ENCODE data around the gene UTP25.
A peak's percentile ranks its signal among the peaks of the same experiment; 100 is the strongest.
"Not testable (repeated sequence)": the region's sequence is repeated elsewhere in the genome, so short reads cannot be mapped to it uniquely, and the experiment has no call there.

UTP25 gene, protein sequence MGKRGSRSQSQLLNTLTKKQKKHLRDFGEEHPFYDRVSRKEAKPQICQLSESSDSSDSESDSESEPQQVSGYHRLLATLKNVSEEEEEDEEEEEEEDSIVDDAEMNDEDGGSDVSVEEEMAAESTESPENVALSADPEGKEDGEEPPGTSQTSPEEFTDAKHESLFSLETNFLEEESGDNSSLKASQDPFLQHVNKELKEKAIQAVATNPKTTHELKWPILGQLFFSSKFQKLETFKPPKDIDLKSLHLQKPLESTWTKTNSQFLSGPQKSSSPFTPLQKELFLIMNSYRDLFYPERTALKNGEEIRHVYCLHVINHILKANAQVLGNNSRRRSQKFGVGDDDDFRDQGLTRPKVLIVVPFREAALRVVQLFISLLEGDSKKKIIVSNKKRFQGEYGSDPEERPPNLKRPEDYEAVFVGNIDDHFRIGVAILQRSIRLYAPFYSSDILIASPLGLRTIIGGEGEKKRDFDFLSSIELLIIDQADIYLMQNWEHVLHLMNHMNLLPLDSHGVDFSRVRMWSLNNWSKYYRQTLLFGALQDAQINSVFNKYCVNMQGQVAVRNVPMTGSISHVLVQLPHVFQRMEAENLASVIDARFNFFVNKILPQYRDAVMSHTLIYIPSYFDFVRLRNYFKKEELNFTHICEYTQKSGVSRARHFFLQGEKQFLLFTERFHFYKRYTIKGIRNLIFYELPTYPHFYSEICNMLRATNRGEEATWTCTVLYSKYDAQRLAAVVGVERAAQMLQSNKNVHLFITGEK

DNA sequence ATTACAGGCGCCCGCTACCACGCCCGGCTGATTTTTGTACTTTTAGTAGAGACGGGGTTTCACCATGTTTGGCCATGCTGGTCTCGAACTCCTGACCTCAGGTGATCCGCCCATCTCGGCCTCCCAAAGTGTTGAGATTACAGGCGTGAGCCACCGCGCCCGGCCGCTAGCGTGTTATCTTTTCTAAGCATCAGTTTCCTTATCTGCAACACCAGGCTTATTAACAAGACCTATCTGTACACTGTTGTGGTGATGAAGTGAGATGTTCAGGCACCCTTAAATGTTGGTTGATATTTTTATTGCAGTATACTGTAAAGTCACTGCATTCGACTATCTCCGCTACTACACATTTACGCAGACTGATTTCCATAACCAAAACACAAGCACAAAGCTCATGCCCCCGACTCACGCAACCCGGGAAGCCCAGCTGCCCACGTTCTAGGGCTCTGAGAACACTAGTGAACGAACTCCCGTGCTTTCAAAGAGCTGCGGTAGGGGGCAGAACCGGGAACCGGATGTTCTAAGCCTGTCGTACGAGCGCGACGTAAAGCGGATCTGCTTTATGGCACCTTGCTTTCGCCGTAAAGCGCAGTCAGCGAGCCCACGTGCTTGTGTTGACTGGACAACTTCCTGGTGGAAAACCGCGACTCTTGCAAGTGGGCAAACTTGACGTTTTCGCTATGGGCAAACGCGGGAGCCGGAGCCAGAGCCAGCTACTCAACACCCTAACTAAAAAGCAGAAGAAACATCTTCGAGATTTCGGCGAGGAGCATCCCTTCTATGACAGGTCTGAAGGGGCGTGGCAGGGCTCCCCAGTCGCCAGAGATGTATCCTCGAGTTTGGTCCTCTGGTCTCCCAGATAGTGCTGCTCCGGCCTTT is at the start of gene UTP25:
Gene UTP25 (plus strand): TSS at position 589 of the 879 bp plus-strand sequence. CDS start 92 bp downstream, at position 681.
- DNase-seq (ENCODE audit: low spot score) (peak; percentile 92), FAIRE-seq (peak; percentile 75)

DNA sequence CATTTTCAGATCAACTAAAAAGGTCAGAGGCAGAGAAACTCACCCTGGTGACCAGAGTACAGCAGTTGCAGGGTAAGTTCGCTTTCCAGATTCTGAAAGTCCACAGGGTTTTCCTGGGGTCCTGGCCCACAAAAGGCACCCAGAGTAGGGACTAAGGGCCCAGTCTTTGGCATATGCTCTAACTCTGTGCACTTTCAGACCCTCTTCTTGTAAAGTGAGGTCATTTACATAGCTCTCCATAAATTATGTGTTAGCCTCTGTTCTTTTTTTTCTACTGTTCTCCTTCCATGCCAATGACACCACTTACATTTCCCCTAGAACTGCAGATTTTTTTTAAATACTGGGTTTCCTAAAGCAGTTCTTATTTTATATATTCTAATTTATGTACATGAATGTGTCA is 49.7 kb upstream of the UTP25 start:
- DNase-seq (ENCODE audit: low spot score) (no peak), FAIRE-seq (no peak)

DNA sequence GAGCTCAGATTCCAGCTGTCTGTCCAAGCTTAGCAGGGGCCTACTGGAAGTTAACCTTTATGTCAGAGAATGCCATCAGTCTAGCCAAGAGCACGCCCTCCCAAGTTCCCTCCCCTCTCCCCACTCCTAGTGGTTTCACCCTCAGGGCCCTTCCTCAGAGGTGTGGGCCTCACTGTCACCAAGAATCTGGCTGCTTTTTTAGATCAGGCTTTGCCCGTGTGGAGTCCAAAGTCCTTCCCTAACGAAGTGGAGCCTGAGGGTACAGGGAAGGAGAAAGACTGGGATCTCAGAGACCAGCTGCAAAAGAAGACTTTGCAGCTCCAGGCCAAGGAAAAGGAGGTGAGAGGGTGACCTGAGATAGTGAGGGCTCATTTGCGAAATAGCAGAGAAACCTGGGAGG is 47.5 kb upstream of the UTP25 start:
- DNase-seq (ENCODE audit: low spot score) (no peak), FAIRE-seq (no peak)

DNA sequence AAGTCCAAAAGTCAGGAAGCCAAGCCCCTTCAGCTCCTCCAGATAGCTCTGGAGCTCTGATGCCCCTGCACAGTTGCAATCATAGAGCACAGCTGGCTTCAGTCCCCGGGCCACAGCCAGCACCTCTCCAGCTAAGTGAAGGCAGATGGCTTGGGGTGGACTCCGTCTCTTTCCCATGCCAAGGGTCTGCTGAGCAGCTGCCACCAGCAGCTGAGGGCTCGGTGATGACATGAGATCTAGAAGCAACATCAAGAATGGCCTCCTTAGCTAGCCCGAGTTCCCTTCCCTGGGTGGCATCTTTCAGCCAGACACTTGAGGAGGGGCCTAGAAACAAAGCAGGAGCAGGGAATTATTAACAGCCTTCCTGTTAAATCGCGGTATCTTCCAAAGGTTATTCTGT is 44.4 kb upstream of the UTP25 start:
- DNase-seq (ENCODE audit: low spot score) (no peak), FAIRE-seq (no peak)

DNA sequence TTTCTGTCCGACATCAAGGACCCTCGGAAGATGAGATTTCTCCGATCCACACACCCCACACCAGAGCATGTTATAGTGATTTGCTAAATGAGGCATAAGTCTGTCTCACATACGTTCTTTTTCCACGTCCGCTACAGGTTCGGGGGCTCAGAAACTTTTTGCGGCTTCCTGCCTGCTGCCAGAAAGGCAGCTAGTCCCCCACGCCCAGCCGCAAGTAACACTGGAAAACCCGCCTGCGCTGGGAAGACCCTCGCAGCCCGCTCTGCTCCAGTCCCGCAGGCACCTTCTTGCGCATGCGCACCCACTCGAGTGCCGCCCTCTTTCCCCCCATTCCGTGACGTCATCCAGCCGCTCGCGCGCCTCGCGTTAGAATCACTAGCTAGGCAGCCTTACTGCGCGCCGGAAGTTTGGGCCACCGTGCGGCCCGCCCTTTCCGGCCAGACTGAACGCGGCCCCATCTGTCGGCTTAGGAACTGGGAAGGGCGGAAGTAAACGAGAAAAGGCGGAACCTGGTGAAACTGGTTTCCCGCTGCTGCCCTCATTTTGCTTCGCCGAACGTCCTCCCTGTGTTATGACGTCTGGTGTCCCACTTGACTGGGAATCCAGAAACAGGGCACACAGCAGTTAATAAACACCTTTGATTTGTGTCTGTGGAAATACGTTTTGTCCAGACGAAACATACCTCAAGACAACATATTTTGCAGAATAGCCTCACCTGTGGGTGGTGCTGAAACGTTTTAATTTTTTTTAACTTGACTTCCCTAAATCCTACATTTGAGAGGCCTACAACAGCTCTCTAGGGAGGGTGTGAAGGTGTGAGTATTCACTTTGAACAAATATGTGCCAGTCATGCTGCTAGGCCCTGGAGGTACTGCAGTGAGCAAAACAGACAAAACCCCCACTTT is 43.3 kb upstream of the UTP25 start, which contains the start of gene C1orf74:
Gene C1orf74 (minus strand): TSS at position 295 of the 905 bp plus-strand sequence. CDS start 925 bp downstream, outside the sequence.
- FAIRE-seq: peak; percentile 84
- peak; percentile 94 for DNase-seq (ENCODE audit: low spot score)

DNA sequence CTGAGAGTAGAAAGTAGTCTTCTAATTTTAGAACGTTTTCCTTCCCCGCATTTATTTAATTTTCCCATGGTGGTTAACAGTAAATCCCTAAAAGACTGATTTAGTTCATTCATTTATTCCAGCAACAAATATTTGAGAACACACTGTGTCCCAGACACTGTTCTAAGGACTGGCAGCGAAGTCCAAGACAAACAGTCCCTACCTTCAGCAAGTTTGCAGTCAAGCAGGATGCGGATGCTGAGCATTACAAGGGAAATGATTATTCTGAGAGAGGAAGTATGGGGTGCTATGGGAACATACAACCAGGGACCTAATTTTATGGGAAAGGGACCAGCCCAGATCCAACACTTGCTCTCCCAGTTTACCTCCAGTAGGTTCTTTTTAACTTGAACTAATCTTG is 42.2 kb upstream of the UTP25 start:
- no peak for DNase-seq (ENCODE audit: low spot score)
- no peak for FAIRE-seq

DNA sequence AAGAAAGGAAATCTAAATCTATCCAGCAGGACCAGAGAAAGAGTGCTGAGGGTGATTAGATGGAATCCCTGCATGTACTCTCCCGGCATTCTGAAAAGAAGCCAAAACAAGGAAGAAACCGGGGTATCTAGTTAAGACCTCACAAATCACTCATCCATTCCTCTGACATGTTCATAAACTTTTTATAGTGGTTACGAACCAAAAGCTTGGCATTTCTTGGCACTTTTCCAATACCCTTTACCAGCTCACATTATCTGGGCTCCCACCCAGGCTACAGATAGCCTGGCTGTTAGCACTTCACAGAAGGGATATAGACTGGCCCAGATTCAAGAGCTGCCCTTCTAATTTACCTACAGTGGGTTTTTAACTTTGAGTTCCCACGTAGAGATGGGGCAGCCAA is 41.6 kb upstream of the UTP25 start:
- no peak for FAIRE-seq

DNA sequence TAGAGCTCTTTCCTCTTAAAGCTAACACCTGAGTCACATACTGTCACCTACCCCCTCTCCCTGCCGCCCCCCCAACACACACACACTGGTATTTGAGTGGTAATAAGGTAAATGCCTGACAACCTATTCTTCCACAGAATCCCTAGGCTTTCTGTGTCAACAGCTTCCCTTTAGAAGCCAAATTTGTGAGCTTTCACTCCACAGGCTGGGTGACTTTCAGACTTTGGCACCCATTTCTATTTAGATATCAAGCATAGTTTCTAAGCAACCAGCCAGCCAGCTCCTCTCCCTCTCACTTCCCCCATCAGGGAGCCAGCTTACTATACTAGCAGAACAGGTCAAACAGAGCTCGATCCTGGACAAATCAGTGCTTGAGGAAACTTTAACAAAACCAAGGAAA is 40.2 kb upstream of the UTP25 start:
- no peak for DNase-seq (ENCODE audit: low spot score)
- no peak for FAIRE-seq

More for the DNA sequence above, 41.6 kb upstream of the UTP25 start:
- DNase-seq (ENCODE audit: low spot score): no peak

DNA sequence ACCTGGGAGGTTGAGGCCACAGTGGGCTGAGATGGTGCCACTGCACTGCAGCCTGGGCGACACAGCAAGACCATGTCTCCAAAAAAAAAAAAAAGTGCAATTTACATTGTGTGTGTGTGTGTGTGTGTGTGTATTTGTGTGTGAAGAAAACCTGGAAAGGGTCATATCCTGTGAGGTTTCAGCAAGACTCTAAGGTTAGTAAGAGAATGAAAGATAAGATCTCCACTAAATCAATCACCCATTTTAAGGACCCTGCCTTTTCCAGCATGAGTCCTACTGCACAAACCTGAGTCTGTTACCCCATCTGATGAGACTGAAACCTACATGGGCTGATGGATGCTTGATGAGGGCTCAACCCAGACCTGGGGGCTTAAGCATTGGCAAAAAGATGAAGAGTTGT is 38.5 kb upstream of the UTP25 start:
- no peak for FAIRE-seq

DNA sequence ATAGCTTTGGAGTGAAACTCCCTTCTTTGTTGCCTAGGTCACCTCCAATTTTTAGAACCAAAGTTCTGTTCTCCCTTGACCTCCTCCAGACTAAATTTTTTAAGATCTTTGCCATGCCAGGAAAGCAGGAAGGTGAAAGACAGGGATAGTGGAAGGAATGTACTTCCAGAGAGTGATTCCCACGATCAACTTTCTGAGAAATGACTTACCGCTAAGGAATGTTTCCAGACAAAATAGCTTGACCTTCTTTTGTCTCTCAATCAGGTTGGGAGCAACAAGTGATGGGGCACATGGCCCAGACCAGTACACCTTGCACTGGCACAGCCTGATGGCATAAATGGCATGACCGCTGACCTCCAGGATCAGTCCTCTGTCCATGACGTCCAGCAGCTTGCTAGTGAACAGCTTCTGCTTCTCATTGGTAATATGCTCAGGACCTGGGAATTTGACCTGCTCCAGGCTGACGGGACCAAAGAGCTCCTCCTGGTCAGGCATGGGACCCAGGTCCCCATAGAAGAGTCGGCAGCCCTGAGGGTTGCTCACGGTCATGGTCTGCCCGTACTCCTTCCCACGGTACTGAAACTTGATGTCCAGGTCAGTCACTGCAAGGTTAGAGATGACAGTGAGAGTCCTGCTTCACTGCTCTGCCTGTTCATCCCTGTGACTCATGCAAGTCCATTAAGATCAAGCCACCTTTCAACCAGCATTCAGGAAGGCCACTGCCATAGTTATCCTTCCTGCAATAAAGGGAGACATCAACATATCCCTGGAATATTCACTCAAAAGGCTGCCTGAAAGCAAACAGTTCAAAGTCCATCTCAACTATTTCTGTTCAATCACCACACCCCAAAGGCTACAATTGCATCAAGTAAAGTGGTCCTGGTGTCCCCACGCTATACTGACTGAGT is 37.2 kb upstream of the UTP25 start:
- no peak for FAIRE-seq
- peak; percentile 29 for DNase-seq (ENCODE audit: low spot score)

More for the DNA sequence above, 38.5 kb upstream of the UTP25 start:
- DNase-seq (ENCODE audit: low spot score): no peak

DNA sequence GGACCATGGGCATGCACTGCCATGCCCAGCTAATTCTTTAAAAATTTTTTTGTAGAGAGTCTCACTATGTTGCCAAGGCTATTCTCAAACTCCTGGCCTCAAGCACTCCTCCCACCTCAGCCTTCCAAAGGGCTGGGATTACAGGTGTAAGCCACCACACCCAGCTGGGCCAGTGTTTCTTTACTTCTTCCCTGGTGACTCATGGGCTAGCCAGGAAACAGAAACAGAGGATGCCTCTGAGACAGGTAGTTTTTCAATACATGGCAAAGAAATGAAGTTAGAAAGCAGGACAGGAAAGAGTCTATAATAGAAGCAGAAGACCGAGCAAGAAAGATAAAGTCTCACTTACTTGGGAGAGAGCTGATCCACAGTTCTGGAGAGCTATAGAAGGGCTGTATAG is 35.9 kb upstream of the UTP25 start:
- FAIRE-seq (no peak), DNase-seq (ENCODE audit: low spot score) (no peak)

DNA sequence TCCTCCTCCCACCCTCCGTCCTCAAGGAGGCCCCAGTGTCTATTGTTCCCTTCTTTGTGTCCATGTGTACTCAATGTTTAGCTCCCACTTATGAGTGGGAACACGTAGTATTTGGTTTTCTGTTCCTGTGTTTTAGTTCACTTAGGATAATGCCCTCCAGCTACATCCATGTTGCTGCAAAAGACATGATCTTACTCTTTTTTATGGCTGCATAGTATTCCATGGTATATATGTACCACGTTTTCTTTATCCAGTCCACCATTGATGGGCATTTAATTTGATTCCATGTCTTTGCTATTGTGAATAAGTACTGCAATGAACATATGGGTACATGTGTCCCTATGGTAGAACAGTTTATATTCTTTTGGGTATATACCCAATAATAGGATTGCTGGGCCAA is 34.1 kb upstream of the UTP25 start:
- DNase-seq (ENCODE audit: low spot score); FAIRE-seq: not testable (repeated sequence)

DNA sequence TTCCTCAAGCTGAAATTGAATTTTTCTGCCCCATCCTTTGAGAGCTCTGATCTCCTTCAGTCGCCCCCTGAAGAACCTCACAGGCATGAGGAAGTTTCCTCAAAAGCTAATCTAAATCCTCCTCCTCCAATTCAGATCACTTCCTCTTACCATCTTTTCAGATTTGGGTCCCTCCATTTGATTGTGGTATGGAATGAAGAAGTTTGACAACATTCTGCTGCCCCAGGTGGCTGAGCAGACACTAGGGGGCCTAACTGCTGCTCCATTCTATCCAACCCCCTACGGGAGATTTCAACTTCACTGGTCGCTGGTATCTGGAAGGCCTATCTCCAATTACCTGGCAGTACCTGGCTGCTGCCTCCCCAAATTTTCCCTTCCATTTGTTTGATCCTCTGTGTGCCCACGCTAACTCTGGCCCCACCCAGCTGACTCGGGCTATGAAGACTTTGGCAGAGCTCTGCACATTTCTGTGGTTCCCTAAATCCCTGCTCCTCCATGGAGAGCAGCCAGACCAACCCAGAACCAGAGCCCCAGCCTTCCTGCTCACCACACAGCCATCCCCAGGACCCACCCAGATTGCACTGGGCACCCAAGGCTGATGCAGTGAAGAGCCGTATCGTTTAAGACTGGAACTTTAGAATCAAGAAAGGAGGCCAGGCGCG is 29.7 kb upstream of the UTP25 start:
- no peak for DNase-seq (ENCODE audit: low spot score)
- FAIRE-seq: no peak

DNA sequence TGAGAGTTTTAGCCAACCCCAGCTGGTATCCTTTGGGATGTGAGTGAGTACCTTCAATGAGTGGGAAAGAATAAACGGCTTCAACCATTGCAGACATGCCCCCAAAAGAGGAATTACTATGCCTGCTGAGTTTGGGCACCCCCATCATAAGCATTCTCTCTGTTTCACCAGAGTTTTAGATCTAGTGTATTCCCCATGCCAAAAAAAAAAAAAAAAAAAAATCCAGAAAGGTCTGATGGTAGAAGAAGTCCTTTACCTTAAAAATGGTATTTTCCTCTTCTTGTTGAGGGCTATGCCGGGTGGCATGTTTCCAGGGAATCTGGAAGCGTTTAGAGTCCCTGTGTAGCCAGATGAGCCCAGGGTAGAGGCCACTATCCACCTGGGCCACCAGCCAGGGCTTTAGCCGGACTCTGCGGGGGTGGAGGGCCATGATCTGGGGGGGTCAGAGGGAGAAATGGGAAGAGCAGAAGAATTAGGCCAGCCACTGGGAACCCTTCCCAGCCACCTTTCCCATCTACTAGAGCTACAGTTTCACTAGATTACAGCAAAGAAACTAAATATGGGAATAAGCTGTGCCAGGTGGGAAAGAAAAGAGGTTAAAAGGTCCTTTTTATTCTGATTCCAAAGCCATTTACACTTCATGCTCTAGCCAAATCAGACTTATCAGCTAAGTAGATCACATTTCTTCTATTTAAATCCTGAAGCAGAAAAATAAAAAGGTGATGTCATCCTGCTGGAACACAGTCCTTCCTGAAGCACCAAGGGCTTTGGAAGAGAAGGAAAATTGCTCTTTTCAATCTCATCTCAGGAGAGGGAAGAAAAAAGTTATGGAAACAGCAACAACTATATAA is 26.6 kb upstream of the UTP25 start:
- FAIRE-seq: no peak
- DNase-seq (ENCODE audit: low spot score): no peak

DNA sequence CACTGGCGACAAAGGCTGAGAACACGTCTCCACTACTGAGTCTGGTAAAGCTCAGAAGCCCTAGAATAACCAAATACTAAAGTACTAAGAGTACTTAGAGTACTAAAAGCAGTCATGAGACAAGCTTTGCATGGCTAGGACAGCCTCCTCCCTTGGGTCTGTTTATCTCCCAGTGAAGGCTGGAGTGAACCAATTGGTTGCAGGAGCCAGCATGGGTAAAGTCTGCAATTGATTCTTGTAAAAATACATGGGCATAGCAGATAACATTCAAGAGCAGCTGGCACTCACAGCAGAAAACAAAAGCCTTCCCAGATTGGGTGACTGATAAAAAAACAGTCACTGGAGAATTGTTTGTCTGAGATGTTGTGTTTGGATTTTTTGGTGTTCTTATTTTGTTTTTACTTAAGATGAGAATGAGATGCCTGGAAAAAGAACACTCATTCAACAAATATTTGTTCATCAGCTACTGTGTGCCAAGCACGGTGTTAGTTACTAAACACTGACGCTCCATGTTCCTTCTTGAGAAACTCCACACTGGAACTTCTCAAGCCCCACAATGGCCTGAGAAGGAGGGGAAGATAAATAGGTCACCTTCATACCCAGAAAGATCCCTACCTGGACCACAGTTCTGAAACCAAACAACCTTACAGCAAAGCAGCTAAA is 25.5 kb upstream of the UTP25 start:
- DNase-seq (ENCODE audit: low spot score): no peak
- no peak for FAIRE-seq

DNA sequence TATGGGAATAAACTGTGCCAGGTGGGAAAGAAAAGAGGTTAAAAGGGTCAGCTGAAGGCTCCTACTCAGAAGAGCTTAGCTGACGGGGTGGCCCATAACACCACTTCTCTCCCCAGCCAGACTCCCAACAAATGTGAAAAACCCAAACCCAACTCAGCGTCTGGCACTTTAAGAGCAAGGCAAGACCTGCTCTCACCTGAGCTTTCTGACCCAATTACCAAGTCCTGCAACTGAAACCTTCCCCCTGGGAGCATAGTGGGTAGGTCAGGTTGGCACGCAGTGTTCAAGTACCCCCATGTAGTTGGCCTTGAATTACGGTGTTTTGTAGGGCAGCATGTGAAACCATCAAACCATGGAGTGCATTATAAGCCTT is 25.0 kb upstream of the UTP25 start:
- DNase-seq (ENCODE audit: low spot score) (no peak), FAIRE-seq (no peak)

DNA sequence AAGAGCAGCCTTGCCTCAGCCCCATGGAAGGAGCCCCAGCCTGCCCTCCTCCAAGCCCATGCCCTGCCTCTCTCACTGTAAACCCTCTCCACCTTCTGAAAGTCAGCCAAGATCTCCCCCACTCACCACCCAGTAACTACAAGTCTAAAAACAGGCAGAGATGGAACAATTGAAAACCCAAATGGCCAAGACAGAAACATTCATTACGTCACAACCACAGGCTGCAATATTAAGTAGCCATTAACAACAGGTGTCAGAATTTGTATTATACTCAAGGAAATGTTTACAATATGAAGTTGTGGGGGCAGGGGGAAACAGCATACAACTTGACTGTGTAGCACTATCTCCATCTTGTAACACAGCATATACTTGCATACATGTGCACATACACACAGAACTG is 24.2 kb upstream of the UTP25 start:
- FAIRE-seq (no peak), DNase-seq (ENCODE audit: low spot score) (no peak)
